GM18907 (cell line): ENCODE data around the gene TNFSF15.
A peak's percentile ranks its signal among the peaks of the same experiment; 100 is the strongest.

Source experiments
- ATAC-seq: cut with Tn5 transposase; IDR thresholded peaks from one replicate; pipeline ENCODE4 v1.9.1; 2021; ENCODE audit warnings: mild to moderate bottlenecking, moderate library complexity; ENCODE audit not compliant: unreplicated experiment

TNFSF15 gene

DNA sequence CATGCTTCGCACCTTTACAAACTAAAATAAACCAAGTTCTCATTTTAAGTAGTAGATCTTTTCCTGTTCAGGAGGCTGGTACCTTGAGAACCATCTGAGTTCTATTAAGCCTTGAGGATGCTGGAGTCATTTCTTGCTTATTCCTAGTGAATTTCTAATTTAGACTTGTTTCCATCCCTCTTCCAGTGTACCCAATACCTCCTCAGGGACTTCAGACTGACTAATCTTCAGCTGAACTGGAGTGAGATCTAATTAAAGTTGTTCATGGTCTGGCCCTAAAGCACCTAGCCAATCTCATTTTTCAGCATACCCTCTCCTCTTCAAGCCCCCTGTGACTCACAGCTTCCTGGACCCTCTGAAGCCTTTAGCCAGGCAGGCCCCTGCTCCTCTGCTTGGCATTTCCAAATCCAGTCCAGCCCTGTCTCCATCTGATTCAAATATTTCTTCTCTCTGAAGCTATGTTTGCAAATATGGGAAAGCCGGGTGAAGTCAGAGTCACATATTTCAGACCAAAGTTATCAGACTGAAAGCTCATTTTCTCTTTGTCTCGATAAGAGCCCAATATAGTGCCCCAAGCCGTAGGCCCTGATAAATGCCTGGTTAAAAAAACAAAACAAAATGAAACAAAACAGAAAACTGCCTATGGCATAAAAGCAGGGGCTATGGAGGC lies 19.4 kb upstream of the TNFSF15 start:
- ATAC-seq: no peak

DNA sequence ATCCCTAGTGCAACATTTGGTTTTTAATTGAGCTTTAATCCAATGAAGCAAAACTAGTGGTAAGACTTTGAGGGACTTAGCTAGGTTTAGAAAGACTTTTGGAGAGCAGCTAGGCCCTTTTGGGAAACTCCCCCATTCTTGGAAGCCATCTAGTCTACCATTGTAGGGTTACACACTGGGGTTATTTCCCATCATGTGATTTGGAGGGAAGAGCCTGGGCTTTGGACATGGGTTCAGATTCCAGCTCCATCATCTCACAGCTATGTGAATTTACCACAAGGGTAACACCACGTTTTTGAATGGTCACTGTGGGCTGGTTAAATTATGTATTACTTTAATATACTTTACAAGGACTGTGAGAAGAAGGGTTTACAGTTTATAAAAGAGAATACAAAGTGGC lies 18.3 kb upstream of the TNFSF15 start:
- ATAC-seq: no peak

DNA sequence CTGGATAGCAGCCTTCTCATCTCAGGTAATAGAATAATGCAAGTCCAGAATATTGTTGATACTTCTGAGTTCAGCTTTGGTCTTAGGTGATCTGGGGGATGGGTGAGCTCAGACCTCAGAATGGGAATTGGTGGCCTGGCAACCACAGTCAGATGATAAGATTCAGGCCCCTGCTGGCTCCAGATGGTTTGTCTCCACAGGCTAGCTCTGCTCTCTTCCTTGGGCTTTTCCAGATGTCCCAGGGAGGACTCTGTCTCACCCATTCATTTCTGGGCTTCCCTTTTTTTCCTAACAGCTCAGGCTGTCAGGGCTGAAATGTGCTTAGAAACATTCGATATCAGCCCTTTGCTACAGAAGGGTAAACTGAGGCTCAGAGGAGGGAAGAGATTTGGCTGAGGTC lies 17.6 kb upstream of the TNFSF15 start:
- ATAC-seq: no peak

DNA sequence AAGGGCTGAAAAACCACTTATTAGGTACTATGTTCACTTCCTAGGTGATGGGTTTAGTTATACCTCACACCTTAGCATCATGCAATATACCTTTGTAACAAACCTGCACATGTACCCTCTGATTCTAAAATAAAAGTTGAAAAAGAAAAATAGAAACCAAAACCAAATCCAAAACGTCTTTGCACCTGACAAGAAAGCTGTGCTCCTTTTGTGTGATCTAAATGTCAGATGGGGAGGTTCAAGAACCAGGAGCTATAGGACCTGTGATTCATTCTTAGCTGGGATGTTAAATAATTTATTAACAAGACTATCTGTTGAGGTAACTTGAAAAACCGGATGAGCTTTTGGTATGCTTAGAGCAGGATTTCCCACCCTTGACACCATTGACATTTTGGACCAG lies 16.9 kb upstream of the TNFSF15 start:
- no peak for ATAC-seq

DNA sequence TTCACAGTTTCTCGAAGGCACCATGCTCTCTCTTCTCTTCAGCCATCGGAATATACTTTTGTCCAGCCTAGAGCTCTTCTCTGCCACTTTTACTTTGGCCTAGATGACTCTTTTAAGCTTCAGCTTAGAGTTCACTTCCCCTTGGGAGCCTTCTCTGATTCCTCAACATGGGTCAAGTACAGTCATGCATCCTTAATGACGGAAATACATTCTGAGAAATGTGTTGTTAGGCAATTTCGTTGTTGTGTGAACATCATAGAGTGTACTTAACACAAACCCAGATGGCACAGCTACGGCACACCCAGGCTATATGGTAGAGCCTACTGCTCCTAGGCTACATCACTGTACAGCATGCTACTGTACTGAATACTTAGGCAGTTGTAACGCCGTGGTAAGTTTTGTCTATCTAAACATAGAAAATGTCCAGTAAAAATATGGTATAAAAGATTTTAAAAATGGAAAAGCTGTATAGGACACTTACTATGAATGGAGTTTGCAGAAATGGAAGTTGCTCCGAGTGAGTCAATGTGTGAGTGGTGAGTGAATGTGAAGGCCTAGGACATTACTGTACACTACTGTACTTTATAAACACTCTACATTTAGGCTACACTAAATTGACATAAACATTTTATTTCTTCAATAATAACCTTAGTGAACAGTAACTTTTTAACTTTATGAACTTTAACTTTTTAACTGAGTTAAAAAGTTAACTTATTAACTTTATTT lies 15.1 kb upstream of the TNFSF15 start:
- no peak for ATAC-seq

DNA sequence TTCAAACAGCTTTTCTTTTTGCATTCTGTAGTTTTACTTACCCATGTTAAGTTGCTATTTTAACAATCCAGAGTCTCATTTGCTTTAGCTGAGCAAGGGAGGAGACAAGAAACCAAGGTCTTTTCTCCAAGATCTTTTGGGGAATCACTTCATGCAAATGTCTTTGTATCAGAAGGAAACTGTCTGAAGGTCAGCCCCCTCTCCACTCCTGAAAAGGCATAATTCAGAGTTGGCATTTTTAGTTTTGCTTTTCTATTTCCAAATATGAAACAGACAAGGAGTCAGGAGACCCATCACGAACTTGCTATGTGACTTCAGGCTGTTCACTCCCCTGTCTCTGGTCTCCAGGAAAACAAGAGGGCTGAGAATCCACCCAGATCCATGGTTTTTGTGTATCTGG lies 12.3 kb upstream of the TNFSF15 start:
- ATAC-seq: no peak

DNA sequence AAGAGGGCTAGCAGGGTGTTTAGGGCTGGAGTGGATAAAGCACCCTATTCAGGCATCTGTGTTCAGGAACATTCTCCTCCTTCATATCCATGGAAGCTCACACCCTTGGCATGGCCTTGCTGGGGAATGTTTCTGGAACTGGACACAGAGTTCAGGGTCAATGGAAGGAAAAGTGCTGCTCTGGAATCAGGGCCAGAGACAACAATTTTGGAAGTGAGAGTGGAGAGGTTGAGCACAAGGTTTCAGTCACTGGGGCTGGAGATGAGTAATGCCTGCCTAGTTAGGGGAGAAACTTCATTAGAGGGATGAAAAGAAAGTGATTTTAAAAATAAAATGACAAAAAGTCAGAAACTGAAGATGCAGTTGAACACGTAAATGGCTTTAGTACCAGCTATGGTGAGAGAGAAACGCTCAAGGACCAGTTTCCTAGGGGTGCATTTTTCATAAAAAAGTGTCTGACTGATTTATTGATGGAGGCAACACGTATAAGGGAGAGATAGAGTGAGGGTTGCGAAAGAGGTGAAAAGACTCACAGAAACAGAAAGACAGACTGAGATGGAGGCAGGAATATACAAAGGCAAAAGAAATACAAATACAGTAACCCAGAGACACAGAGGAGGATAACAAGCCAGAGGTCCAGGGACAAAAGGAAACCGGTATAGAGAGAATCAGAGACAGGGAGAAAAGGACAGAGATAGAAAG lies 8.0 kb upstream of the TNFSF15 start:
- no peak for ATAC-seq

DNA sequence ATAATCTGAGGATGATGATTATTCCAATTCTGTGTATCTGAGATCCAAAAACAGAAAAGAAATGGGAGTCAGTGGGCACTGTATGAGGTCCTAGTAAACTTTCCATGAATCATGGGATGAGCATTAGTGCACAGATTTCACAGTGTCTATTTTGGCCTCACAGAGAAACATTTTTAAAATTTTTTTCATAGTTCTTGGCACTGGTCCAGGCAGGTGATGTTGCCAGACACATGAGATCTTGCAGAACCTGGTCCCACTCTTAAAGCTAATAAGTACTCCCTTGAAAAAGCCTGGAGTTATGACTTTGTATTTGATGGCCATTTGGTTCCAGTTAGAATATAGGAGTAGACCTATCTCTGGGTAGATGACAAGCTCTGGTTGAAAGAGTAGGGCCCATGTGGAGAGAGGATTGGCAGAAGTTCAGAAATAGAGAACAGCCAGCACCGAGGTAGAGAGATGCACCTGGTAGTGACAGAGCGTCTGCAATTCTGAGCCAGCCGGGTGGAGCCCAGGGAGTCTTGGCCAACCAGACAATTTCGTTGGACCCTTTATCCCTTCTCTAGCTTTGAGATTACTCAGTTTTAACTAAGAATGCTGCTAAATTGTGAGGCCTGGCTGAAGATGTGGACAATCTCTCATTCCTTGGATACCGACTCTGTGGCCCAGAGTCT lies 6.3 kb upstream of the TNFSF15 start:
- no peak for ATAC-seq

DNA sequence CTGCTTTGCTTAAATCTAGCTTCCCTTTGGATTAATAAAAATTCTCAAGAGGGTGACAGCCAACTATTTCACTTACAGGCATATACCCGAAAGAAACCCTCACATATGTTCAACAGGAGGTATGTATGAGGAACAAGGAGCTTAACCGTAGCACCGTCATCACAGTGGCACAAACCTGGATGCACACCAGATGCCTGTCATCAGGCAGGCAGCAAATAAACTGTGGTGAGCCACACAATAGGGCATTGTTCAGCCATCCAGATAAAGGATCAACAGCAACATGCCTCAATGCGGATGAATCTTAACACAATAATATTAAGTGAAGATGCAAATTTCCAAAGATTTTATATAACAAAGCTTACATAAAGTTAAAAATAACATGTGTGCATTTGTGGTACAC lies 5.5 kb upstream of the TNFSF15 start:
- no peak for ATAC-seq

DNA sequence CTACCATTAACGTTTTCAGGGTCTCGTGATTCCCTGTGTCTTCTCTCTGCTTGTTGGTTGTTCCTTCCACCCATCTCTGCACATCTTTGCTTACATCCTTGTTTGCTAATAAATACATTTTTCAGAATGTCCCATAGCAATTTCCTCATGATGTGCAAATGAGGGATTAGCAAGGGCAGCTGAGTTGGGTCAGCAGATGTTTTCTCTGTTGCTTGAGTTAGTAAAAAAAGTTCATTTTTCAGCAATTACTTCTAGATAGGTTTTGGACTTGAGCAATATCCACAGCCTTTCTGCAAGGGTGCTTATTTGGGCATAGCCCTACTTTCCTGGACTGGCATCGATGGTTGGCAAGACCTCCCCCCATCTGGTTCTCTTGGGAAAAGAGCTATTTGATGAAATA lies 4.8 kb upstream of the TNFSF15 start:
- ATAC-seq: no peak

DNA sequence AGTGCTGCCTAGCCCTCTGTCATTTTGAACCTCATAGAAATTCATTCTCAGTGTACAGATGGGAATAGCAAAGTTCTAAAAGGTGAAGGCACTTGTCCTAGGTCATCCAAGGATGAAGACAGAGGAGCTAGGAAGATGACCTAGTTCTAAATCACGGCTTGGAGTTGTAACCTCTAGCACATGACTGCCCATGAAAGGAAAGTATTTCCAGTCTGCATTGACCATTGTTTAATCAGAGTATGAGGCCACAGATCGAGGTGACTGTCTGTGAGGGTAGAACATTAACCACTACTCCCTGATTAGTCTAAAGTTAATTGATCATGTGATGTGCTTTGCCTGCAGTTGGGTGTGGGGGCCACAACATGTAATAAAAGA lies 674 bp upstream of the TNFSF15 start:
- peak; percentile 69 for ATAC-seq

DNA sequence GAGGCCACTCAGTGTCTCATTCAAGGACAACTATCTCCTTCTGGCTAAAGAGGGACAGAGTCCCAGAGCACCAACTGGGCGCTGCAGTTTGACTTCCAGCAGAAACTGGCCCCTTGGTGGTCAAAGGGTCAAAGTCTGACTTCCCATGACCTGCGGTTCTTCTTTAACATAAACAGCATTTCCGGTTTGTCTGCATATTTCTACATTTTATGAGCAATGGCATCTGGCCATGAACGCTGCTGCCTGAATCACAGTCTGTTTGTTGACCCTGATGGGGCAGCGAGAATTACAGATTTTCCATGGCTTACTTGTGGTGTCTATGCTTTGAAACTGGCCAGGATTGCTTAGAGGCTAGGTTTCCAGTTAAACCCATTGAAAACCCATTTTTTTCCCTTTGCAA lies 1.3 kb downstream of the TNFSF15 start:
- no peak for ATAC-seq

DNA sequence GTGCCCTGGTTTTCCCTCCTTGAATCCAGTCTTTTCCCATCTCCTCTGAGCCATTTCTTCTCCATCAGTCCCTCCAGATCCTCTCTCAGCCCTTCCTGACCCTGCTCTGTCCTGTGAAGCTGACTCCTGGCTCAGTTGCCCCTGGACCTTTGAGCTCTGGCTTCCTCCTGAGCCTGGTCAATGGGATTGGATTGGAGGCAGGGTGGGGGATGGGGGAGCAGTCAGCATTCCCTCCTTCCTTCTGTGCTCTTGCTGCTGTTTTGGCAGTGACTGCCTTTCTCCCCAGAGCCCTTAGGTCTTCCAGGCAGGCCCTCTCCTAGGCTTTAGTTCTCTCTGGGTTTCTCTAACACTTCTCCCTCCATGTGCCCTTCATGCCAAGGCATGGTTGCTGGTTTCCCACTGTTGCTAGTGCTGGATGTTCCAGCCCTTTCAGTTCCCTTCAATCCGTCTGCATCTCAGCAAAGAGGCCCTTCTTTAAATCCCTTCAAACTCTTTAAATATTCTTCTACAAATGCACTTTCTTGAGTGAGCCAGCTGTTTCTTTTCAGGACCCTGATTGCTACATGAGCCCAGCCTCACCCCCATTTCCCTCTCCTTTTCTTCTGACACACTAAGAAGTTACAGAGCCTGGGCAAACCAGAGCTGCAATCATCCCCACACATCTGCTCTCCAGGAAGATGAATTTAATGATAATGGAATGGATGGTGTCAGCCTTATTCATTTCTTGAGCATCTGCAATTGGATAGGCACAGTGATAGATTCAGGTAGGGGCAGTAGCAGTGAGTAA lies 2.2 kb downstream of the TNFSF15 start:
- no peak for ATAC-seq

DNA sequence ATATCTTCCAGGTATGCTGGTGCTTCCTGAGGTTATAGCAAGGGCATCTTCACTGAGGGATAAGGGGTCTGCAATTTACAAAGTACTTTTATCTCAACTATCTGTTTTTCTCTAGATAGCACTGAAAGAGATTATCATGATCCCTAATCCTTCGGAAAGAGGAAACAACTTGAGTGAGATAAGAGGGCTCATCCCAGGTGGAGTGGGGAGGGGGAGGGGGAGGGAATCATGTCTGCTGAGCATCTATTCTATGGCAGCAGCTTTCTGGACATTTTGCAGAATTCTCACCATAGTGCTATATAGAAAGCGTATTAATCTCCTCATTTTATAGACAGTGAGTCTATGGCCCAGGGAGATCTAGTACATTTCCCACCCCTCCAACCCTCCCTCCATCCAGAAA lies 5.9 kb downstream of the TNFSF15 start:
- ATAC-seq: no peak

DNA sequence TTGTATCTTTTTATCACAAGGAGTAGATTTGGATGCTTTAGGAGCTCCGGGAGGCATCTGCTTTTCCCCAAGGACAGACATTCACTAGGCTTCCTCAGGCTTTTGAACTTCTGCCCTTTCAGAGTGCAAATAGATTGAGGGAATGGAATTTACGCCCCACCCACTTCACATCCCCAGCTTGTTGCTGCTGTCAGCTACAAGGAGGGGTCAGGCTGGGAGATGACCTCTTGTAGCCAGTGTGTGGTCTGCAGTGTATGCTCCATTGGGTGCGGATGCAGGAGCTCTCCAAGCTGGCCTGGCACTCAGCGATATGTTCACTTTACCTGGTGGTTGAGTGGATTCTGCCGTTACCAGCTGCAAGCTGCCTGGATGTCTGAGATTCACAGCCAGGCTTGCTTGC lies 6.4 kb downstream of the TNFSF15 start:
- ATAC-seq: no peak

DNA sequence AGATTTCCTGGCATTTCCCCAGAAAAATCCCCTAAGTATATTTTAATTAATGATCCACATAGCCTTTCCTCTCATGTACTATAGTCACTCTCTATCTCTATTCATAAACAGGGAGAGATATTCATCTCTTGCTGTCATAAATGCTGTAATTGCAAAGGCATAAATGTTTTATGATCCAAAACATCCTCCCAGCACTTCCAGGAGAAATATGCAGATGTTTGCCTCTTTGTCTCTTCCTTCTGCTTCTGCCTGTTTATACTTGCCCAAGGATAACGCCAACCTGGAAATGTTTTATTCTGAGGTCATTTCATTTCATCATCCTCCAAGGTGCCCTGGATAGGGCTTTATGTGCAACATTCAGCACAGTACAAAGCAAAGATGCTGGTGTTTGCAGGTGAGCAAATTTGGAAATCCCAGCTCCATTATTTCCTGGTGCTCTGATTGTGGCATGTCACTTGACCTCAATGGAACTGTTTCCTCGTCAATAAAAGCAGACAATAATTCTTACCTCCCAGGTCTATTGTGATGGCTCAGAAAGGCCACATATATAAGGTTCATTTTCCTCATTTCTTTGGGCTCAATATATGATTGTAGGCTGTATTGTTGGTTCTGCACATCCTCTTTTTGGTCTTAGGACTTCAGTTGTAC lies 6.9 kb downstream of the TNFSF15 start:
- no peak for ATAC-seq

DNA sequence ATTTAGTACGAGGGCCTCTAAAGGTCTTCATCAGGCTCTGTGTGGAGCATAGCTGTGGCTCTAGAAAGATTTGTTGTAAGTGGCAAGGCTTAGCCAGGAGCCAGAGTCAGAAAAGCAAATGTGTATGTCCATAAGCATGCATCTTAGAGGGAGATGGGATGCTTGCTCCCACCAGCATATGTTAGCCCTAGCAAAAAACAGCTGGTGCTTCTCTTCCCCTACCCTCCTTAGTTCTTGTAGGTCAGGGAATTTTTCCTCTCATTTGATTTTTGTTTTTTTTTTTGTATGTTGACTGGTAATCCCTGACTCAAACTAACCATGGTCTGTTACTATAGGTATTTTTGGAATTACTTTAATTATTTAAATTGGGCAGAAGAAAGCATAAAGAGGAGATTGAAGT lies 7.7 kb downstream of the TNFSF15 start:
- ATAC-seq: no peak

DNA sequence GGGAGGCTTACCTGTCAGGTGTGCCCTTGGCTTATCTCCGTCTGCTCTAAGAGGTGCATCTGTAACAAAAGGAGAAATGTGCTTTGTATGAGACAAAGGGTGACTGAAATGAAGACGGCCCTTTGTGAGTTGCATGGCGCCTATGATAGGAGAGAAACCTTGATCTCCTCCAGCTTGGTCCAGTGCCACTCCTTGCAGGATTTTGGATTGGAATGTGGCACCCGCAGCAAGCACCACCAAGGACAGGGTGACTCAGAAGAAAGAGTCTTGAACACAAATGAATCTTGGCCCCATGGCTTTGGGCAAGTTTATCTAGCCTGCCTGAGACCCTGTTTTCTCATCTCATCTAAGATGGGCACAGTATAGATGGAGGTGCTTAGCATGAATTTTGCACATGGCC lies 13.4 kb downstream of the TNFSF15 start:
- no peak for ATAC-seq

DNA sequence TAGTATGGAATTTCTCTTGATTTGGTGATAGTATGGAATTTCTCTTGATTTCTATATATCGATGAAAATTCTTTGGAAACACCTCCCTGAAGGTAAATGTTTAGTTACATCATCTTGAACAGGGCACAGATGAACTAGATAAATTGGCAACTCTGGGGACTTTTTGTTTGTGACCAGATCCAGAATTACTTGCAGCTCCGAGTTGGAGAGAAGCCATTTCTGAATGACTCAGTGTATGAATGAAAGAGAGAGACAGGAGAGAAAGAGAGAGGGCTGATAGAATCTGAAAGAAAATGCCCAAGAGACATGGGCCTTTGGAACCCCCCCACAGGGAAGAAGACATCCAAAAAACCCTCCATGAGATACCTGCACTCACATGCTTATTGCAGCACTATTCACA lies 14.1 kb downstream of the TNFSF15 start:
- ATAC-seq: no peak

DNA sequence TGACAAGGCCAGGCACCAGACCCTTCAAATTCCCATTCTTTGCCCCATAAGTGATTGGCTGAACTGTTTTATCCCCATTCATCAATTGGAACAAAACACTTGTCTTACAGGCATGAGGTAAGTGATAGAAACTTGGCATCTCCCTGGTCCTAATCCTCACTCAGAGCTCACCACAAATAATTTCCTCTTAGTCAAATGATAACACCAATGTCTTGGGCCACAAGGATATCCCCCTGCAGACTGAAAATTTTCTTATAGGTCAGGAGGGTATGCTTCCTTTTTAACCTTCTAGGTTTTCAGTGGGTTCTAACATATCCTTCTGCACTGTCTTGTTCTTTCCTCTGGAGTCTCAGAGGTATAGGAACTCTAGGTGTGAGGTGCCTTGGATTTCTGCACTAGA lies 14.5 kb downstream of the TNFSF15 start:
- ATAC-seq: no peak
